HG02763 (cell line): ENCODE results near the gene RAPGEF1.
"Not testable (repeated sequence)": the region's sequence is repeated elsewhere in the genome, so short reads cannot be mapped to it uniquely, and the experiment has no call there.

Experiments
- ATAC-seq: cut with Tn5 transposase; IDR thresholded peaks from one replicate; pipeline ENCODE4 v1.9.1; 2021; ENCODE audit warnings: mild to moderate bottlenecking, moderate library complexity; ENCODE audit not compliant: unreplicated experiment

RAPGEF1 gene

DNA sequence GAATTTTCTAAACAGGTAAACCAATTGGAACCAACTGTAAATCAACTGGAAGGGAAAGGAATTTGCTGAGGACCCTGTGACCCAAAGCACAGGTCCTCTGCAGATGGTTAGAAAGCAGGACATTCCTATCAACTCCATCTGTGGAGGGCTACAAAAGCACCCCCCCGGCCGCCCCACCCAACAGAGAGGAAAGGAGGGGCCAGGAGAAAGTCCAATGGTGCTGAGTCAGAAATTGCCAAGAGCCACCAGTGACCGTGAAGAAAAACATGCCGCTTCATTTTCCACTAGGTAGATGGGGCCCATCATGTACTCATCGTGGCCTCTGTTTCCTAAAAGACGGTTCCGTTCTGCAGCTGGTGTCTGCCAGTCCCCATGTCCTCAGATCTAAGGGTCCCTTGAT is 66.3 kb downstream of the RAPGEF1 start:
- no peak for ATAC-seq

- no peak for ATAC-seq
Observed at GRCh38 chr9:131673068-131673467, 66.8 kb downstream of the RAPGEF1 start.

DNA sequence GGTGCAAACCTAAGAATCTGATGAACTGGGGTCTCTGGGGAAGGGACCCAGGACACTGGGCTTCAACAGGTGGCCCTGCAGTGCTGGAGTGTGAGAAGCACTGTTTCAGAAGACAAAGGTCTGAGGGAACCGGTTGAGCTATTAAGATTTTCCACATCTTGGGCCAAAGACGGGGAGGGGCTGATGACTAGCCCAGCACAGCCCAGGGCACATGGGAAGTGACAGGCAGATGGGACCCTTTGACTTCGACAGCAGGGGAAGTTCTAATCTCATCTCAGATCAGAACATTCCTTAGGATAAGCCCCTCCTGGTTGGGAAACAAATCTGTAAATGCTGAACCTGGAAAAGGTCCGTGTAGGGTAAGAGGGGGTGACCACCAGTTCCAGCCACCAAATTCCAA is 67.4 kb downstream of the RAPGEF1 start:
- no peak for ATAC-seq

- no peak for ATAC-seq
Observed at GRCh38 chr9:131671133-131671520, 68.7 kb downstream of the RAPGEF1 start.

DNA sequence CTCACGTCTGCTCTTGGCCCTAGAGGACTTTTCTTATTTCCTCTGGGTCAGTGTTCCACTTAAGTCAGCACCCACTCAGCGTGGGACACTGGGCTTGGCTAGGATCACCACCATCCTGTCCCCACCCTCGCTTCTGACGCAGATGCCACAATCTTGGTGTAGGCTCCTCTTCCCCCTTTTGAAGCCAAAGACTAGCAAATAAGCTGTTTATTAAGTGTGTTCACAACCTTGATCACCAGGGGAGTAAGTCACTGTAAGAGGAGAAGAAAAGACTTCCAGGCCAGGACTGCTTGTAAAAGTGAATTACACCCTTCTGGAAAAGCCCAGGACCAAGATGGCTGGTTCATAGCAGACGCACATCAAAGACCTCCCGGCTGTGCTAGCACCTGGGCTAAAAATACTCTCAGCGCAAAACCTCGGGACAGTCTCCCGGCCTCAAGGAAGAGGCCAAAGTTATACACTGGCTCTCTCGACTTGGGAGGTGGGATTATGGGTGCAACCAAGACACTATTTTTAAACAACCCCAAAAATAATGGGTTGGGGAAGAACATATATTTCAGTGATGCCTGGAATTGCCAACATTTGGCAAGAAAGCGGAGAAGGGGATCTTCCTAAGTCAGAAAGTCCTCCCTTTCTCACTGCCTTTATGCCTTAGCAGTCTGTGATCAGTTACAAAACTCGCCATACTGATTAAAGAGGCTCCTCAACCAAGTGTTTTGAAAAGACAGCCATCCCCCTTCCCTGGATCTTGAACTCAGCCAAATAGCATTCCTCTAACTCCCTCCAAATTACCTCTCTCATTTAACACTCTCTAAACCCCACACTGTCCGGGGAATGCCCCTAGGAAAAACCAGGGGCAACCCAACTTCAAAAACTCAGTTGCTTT is 69.4 kb downstream of the RAPGEF1 start:
- no peak for ATAC-seq

DNA sequence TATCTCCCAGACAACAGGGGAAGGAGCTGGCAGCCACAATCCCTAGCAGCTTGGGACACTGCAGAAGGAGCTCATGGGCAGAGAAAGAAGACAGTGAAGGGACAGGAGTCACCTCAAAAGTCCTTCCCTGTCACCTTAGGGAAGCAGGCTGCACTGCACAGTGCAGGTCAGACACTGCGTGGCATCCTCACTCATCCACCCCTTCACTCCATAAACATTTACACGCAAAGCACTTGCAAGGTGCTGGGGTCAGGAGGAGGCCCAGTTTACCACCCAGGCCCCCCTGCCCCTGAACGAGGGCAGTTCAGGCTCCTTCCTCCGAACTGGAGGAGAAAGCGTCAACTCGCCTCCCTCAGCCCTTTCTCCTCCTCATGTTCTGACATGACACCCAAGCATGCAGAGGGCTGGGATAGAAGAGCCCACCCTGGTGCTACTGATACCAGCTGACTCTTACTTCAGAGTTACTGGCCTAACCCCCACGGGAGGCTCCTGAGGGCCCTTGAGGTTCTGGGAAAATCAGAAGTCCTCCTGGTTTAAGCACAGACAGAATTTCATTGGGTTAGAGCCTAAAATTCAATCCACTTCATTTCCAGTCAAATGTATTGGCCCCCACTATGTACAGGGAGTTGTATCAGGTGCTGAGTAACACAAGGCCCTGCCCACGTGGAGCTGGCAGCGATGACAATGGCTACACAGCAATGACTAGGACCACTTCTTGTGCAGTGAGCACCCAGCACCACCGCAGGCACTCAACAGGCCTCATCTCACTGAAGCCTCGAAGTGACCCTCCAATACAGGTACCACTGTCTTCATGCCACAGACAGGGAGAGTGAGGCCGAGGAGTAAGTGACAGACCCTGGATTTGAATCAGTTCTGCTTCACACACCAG is 70.4 kb downstream of the RAPGEF1 start:
- no peak for ATAC-seq

DNA sequence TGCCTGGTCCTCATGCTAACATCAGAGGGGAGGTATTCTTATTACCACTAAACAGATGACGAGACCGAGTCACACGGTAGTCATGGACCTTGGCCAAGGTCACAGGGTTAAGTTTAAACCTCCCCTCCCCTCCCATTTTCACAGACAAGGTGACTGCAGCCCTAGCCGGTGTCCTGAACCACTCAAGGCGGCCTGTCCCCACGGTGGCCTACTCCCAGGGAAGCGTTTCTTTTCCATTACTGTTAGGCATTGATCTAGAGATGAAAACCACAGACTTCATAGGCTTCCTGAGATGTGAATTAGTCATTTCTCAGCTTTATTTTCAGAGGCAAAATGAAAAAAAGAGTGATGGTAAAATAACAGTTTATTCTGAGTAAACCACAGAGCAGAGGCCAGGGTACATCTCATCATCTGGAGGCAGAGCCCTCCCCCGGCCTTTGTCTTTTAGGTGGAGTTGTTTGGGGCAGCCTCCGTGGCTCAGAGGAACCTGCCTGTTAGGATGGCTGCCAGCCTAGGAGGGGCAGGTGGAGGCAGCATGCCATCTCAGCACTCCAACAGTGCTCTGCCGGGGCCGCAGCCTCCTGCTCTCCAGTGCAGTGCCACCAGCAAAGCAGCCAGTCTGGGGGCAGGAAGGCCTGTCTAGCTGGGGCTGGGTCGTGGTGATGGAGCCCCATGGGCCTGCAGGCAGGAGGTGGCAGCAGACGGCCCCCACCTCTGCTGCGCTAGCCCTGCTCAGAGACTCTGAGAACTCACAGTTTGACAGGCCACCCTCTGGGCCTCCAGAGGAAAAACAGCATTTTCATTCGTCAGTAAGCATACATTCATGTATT is 71.2 kb downstream of the RAPGEF1 start:
- no peak for ATAC-seq

- no peak for ATAC-seq
Observed at GRCh38 chr9:131668057-131668438, 71.8 kb downstream of the RAPGEF1 start.

DNA sequence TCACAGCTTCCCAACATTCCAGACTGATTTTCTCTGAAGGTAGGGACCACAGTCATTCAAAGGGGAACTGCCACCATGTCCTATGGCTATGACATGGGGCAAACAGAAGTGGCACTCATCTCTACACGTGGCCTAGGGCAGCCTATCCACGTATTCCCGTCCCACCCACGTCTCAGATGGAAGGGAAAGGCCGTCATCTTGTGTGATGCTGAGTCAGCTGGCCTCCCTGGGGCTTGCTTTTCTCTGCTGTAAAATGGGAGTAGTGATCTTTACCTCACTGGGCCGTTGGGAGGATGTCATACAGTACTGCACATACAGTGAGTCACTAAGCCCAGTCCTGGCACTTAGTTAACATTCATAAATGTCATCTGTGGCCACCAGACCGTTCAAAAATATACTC is 72.3 kb downstream of the RAPGEF1 start:
- no peak for ATAC-seq

DNA sequence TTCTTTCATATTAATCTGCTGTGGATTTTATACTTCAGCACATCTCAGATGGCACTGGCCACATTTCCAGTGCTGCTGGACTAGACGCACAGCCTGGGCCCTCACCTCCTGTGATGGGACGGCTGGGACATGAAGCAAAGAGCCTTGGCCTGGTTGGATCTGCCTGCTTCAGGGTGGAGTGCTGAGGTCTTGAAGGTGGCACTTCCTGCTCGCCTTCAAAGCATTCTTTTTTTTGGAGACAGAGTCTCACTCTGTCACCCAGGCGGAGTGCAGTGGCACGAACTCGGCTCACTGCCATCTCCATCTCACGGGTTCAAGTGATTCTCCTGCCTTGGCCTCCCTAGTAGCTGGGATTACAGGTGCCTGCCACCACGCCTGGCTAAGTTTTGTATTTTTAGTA is 73.1 kb downstream of the RAPGEF1 start:
- ATAC-seq, result no peak

- ATAC-seq, result no peak
Observed at GRCh38 chr9:131666029-131666428, 73.8 kb downstream of the RAPGEF1 start.

DNA sequence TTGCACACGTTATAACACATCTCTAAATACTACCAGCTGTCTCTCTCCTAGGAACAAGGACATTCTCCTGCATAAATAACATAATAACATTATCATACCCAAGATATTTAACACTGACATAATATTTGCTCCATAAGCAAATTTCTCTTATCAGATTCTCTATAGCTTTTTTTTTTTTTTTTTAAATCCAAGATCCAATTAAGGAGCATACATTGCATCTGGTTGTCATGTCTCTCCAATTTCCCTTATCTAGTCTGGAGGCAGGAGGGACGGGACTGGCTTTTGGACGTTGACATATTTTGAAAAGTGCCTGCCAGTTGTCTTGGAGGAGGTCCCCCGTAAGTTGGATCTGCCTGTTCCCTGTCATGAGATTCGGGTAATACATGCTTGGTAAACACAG is 76.6 kb downstream of the RAPGEF1 start:
- no peak for ATAC-seq

DNA sequence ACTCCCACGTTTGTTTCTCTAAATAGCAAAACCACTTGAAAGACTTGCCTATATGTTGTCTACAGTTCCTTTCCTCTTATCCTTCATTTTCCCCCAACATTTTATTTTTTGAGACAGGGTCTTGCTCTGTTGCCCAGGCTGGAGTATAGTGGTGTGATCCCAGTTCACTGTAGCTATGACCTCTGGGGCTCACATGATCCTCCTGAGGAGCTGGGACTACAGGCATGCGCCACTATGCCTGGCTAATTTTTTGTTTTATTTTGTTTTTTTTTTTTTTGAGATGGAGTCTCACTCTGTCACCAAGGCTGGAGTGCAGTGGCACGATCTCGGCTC is 77.6 kb downstream of the RAPGEF1 start:
- not testable (repeated sequence) for ATAC-seq

DNA sequence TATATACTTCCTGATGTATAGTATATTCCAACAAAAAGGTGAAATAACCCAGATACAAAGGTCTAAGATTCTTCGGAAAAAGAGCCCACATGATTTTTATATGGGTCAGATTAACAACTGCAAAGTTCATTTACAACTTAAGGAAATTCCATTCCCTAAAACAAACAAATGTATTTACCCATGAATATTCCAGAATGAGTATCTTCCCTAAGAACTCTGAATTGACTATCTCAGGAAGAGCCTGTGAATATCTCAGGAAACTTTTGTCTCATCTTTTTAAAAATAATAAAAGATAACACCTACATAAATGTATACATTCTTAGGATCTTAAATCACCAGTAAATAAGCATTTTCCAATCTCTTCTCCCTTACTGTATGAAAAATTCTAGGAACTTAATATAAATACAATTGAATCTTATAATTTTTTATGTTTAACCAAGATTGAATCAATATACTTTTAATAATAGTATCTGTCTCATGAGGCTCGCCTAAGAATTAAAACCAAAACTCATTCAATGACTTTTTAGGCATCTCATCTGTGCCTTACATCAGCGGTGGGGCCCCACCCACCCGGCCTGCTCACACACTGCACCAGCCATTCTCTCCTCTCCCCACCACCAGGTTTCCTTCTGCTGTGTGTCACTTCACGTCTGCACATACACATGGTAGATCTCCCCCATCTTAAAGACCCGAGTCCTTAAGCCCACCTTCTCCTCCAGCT is 78.1 kb downstream of the RAPGEF1 start:
- no peak for ATAC-seq

DNA sequence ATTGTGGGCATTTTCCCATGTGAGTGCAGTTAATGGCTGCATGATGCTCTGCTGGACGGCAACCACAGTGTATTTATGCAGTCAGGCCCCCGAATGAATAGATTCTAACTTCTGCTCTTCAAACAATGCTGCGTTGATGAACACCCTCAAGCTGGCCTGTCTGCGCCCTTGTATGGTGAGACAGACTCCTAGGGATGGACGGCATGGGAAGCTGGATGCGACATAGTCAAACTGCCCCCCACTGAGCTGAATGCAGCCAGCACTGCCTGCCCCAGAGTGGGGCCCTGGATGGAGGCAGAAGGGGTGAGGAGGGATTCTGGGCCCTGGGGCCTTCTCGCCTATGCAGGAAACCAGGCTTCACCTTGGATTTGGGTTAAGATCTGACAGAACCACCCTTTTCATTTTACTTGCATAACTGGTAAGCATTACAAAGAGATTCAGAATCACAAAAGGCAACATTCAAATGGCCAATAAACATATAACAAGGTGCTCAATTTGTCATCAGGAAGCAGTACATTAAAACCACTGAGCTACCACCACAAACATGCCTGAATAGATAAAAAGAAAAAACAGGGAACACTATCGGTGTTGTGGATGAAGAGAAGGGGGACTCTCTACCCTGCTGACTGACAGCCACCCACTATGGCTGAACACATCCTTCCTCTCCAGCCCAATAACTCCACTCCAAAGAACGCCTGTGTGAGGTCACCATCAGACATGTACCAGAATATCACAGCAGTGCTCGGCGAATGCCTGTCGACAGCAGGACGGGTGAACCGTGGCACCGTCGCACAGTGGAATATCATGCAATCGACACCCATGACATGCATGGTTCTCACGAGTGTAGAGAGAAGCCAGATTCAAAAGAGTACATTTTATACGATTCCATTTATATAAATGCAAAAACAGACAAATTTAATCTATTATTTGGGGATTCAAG is 79.1 kb downstream of the RAPGEF1 start:
- no peak for ATAC-seq

DNA sequence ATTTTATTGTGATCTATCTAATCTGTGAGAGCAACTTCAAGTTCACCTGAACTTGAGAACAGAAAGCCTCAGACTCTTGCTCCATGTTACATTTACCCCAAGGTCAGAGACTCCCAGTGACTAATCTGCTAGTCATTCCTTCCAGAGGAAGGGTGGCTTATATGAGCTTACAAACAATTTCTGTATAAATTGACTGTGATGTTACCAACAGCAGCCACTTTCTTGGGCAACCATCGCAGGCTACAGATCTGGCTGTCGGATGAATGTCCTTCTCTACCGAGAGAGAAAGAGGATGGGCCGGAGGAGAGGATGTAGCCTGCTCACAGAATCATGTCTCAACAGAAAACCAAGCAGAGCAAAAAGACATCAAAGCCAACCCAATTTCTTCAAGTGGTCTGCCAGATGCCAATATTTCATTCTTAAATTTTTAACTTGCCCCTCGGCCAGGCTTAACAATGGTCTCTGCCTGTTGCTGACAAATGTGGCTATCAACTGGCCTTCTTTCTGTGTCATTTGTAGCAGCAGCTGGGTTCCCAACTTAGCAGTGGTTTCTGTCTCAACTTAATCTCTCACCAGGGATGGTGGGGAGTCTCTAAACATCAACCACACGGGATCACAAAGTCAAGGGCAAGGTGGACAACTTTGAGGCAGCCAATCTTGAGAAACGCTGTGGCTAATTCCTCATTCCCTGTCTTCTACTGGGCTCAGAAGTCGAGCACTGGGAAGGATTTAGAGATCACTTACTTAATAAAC is 81.3 kb downstream of the RAPGEF1 start:
- no peak for ATAC-seq

- ATAC-seq, result no peak
Observed at GRCh38 chr9:131657940-131658339, 81.9 kb downstream of the RAPGEF1 start.

GRCh38 chr9:131657456-131657855 is 82.4 kb downstream of the RAPGEF1 start:
- ATAC-seq, result no peak

DNA sequence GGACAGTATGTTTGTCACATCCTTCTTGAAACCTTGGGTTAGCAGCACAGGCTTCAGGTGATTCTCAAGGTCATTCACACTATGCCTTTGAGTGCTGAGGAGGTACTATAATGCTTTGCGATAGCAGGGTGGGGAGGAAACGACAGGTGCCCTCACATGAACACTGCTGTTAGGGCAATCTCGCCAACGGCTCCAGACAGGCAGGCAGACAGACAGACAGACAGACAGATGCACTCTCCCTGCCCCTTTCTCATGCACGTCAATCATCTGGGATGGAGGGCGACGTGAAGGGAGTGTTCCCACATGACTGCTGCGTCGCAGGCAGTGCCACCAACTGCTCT is 82.9 kb downstream of the RAPGEF1 start:
- peak; percentile 22 for ATAC-seq
